Colonic mucosa (tissue), 4 donors: ENCODE data around the gene SPATA22. TPM values are rescaled to one million over a fixed set of nuclear protein-coding genes. Genes with fewer than 3 reads are reported as not detected.
"Not testable (repeated sequence)": the region's sequence is repeated elsewhere in the genome, so short reads cannot be mapped to it uniquely, and the experiment has no call there.

ENCODE experiments used
- DNase-seq: peaks from one replicate; pipeline ENCODE4 v3.0.0-alpha.2; 2020
- H3K27ac ChIP-seq: fragments of 200-600 bp; one replicate; pipeline ENCODE4 v1.8.0; 2021
- H3K27me3 ChIP-seq: fragments of 200-600 bp; one replicate; pipeline ENCODE4 v1.8.0; 2021
- H3K36me3 ChIP-seq: fragments of 200-600 bp; one replicate; pipeline ENCODE4 v1.8.0; 2021
- H3K4me1 ChIP-seq: fragments of 200-600 bp; one replicate; pipeline ENCODE4 v1.8.0; 2021; ENCODE audit warnings: mild to moderate bottlenecking
- H3K4me3 ChIP-seq: fragments of 200-600 bp; one replicate; pipeline ENCODE4 v1.8.0; 2021
- H3K9ac ChIP-seq, 2 donors: one replicate each; pipeline ENCODE4 v1.7.0; 2013; ENCODE audit warnings: control low read depth in 2 of 2, low read depth in 2 of 2, low read length in 2 of 2
- H3K9me3 ChIP-seq: fragments of 200-600 bp; one replicate; pipeline ENCODE4 v1.8.0; 2021
- intact Hi-C: fragments of 100-400 bp; cut with DNase I; formaldehyde crosslinking; loops from one replicate; pipeline ENCODE4 v1.14.1; 2022
- total RNA-seq, 2 donors: library from RNA; stranded (reverse); fragmentation: NEBNext Ultra II Directional in 1 of 2; extraction: Animal tissue kit (Norgen Biotek cat#: 25700) in 1 of 2; gene quantifications; one replicate each; pipeline ENCODE4 v1.2.1, GENCODE V29; 2021
- TF ChIP-seq, protein P1 (sequence below): fragments of 200-600 bp; IDR thresholded peaks from one replicate; pipeline ENCODE4 v1.8.0; 2022; ENCODE audit warnings: antibody characterized with exemption, mild to moderate bottlenecking
- donor health status: healthy.
- donor health status: DM: no; HTN: no; CAD: no.
- donor health status: DM: no; HTN: no; CAD: no.

SPATA22 gene
- total RNA-seq, 2 donors from 2014 or later = not detected

DNA sequence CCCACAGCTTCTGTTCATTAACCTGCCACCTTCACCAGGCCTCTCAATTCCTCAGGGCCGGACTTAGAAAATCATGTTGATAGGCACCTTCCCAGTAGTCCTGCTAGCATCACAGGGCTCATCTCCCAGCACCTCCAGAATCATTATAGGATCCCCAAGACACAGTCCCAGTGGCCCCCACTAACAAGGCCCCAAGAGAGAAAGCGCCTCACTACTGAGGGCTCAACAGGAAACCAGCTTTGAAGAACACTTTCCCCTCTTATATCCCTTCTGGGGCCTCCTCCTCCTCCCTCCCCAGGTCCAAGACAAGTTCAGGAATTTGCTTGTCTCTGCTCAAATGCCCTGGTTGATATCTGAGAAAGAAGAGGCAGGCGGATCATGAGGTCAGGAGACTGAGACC lies 60.5 kb downstream of the SPATA22 start, which contains the start of gene OR3A3:
Gene OR3A3, plus strand, starts transcription at position 301 of the 400 bp plus-strand sequence.
- Histone ChIP-seq H3K27me3 (no peaks in the 10 kb centered on the region), H3K9me3 (no peaks in the 10 kb centered on the region), H3K9ac (no peak within 1 kb of the TSS), H3K36me3 (no peaks in the 10 kb centered on the region), H3K27ac (no peak within 1 kb of the TSS), H3K4me1 (no peaks in the 10 kb centered on the region), H3K4me3 (no peak within 1 kb of the TSS)
- TF ChIP-seq, protein P1, sequence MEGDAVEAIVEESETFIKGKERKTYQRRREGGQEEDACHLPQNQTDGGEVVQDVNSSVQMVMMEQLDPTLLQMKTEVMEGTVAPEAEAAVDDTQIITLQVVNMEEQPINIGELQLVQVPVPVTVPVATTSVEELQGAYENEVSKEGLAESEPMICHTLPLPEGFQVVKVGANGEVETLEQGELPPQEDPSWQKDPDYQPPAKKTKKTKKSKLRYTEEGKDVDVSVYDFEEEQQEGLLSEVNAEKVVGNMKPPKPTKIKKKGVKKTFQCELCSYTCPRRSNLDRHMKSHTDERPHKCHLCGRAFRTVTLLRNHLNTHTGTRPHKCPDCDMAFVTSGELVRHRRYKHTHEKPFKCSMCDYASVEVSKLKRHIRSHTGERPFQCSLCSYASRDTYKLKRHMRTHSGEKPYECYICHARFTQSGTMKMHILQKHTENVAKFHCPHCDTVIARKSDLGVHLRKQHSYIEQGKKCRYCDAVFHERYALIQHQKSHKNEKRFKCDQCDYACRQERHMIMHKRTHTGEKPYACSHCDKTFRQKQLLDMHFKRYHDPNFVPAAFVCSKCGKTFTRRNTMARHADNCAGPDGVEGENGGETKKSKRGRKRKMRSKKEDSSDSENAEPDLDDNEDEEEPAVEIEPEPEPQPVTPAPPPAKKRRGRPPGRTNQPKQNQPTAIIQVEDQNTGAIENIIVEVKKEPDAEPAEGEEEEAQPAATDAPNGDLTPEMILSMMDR = no peak
- DNase-seq = no peak
- intact Hi-C loops = no loop called here

DNA sequence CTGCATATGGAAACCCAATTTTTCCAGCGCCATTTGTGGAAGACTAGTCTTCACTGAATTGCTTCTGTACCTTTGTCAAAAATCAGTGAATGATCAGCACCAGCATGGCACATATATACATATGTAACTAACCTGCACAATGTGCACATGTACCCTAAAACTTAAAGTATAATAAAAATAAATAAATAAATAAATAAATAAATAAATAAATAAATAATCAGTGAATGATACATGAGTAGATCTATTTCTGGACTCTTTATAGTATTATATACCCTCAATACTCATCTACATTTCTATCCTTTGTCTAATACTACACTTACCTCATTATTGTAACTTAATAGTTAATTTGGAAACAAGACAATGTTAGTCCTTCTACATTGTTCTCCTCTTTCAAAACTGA lies 67.8 kb downstream of the SPATA22 start:
- DNase-seq, H3K9me3 ChIP-seq, H3K27me3 ChIP-seq, H3K4me1 ChIP-seq, H3K27ac ChIP-seq, H3K36me3 ChIP-seq, H3K9ac ChIP-seq, H3K4me3 ChIP-seq, intact Hi-C loops: not testable (repeated sequence)

DNA sequence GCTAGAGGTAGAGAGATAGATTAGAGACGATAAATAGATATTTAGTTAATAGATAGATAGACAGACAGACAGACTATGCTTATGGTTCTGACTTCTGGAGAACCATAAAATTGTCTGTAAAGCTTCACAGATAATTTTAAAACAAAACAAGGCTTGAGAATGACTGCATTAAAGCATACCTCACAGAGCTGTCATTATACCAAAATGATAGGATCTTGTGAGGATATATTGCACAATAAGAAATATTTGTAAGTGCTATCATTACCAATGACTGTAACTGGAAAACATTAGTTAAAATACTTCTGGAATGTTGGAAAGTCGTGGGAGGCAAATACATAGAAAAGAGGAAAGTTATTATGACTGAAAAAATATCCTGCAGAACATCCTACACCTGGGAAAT lies 69.8 kb downstream of the SPATA22 start:
- no peak for DNase-seq
- H3K9me3 ChIP-seq = no peaks in the 10 kb centered on the region
- TF ChIP-seq, protein P1 = no peak
- intact Hi-C loops = no loop called here
- no peak overlapping the region for H3K4me3 ChIP-seq
- no peak overlapping the region for H3K27ac ChIP-seq
- no peaks in the 10 kb centered on the region for H3K36me3 ChIP-seq
- H3K4me1 ChIP-seq = no peaks in the 10 kb centered on the region
- no peak overlapping the region for H3K9ac ChIP-seq
- H3K27me3 ChIP-seq = no peaks in the 10 kb centered on the region

DNA sequence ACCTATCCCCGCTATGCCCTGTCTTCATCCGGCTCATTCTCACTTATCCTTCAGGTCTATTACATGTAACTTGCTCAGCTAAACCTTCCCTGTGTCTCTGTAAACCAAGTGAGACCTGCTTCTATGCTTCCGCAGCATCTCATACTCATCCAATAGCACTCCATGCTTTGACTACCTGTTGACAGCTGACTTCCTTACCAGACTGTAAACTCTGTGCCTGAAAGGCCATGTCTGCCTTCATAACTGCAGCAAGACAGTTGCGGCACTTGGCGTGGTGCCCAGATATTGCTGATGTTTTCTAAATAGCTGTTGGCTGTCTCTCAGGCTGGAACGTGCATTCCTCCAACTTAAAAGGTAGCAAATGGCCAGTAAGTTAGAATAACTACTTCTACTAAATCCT lies 71.6 kb downstream of the SPATA22 start:
- Histone ChIP-seq H3K4me1 (no peaks in the 10 kb centered on the region), H3K27ac (no peak overlapping the region), H3K27me3 (no peaks in the 10 kb centered on the region), H3K9me3 (no peaks in the 10 kb centered on the region), H3K9ac (no peak overlapping the region), H3K4me3 (no peak overlapping the region), H3K36me3 (no peaks in the 10 kb centered on the region)
- intact Hi-C loops = no loop called here
- DNase-seq = no peak
- TF ChIP-seq, protein P1 = no peak

DNA sequence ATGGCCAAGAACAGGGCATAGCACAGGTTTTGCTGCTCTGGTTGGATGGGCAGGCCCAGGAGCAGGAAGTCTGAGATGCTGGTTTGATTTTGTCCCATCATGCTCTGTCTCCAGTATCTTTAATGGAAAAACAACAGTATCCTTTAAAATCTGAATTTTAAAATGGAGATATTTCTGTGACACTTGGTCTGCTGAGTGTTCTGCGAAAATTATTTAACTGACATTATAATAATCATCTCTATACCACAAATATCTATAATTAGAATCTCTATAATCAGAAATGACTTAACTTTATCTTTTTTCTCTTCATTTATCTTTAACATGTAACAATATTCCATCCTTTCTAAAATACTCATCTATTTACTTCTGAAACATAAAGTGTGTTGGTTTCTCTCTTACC lies 73.3 kb downstream of the SPATA22 start, which contains the start of gene OR1E1:
Gene OR1E1, minus strand, starts transcription at position 101 of the 400 bp plus-strand sequence. Its CDS starts 0 bp downstream, at position 101.
- intact Hi-C loops = no loop called here
- DNase-seq = no peak
- no peaks in the 10 kb centered on the region for H3K4me1 ChIP-seq
- H3K9ac ChIP-seq = no peak within 1 kb of the TSS
- no peaks in the 10 kb centered on the region for H3K36me3 ChIP-seq
- no peaks in the 10 kb centered on the region for H3K27me3 ChIP-seq
- no peak within 1 kb of the TSS for H3K27ac ChIP-seq
- no peak within 1 kb of the TSS for H3K4me3 ChIP-seq
- TF ChIP-seq, protein P1 = no peak
- H3K9me3 ChIP-seq = no peaks in the 10 kb centered on the region

DNA sequence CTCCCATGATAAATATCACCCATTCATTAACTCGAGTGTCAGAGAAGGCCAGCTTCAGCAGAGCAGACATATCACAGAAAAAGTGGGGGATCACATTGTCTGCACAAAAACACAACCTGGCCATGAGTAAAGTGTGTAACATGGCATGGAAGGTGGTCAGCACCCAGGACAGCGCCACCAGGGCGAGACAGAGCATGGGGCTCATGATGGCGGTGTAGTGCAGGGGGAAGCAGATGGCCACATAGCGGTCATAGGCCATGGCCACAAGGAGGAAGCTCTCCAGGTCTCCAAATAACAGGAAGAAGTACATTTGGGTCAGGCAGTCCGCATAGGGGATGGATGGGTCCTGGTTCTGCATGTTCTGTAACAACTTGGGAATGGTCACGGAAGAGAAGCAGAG lies 73.8 kb downstream of the SPATA22 start:
- H3K27me3 ChIP-seq, intact Hi-C loops, H3K4me3 ChIP-seq, H3K9ac ChIP-seq, H3K36me3 ChIP-seq, H3K4me1 ChIP-seq, H3K27ac ChIP-seq, H3K9me3 ChIP-seq, DNase-seq: not testable (repeated sequence)

Other genes starting within 250 kb of the SPATA22 start
- gene OR3A1, start 173.5 kb downstream of the SPATA22 start, total RNA-seq = not detected
- not detected for gene OR3A2, start 85.5 kb downstream of the SPATA22 start, total RNA-seq
- gene OR1E1, start 73.4 kb downstream of the SPATA22 start, total RNA-seq = not detected
- gene OR3A3, start 60.4 kb downstream of the SPATA22 start, total RNA-seq = not detected
- gene OR1E2, start 38.0 kb downstream of the SPATA22 start, total RNA-seq = not detected
- 1 to 10 TPM in 1 of 2 donors, under 1 TPM in 1; 0.59 to 2.0 TPM for gene ASPA, start 4.2 kb upstream of the SPATA22 start, total RNA-seq
- 1 to 10 TPM; 2.3 to 7.4 TPM for gene TRPV3, start 86.0 kb upstream of the SPATA22 start, total RNA-seq
- gene TRPV1, start 137.6 kb upstream of the SPATA22 start, total RNA-seq = 1 to 10 TPM; 2.8 to 8.8 TPM
- 10 to 100 TPM; 21.5 to 23.5 TPM for gene SHPK, start 164.4 kb upstream of the SPATA22 start, total RNA-seq
- 1 to 10 TPM; 7.9 to 8.1 TPM for gene CTNS, start 164.9 kb upstream of the SPATA22 start, total RNA-seq
- 100 to 1,000 TPM; 148 to 195 TPM for gene TAX1BP3, start 196.8 kb upstream of the SPATA22 start, total RNA-seq
- gene EMC6, start 197.0 kb upstream of the SPATA22 start, total RNA-seq = 10 to 100 TPM; 38.1 to 61.2 TPM
- gene P2RX5, start 224.3 kb upstream of the SPATA22 start, total RNA-seq = 1 to 10 TPM in 1 of 2 donors, under 1 TPM in 1; 0.93 to 1.5 TPM